Fibroblast of skin of left biceps (primary cell): ENCODE data around the gene PCNX2.

Experiments
- DNase-seq, 2 experiments: peaks; one replicate each; pipeline ENCODE4 v3.0.0-alpha.2; 2013; ENCODE audit warnings: low read depth in 2 of 2

The PCNX2 gene, protein sequence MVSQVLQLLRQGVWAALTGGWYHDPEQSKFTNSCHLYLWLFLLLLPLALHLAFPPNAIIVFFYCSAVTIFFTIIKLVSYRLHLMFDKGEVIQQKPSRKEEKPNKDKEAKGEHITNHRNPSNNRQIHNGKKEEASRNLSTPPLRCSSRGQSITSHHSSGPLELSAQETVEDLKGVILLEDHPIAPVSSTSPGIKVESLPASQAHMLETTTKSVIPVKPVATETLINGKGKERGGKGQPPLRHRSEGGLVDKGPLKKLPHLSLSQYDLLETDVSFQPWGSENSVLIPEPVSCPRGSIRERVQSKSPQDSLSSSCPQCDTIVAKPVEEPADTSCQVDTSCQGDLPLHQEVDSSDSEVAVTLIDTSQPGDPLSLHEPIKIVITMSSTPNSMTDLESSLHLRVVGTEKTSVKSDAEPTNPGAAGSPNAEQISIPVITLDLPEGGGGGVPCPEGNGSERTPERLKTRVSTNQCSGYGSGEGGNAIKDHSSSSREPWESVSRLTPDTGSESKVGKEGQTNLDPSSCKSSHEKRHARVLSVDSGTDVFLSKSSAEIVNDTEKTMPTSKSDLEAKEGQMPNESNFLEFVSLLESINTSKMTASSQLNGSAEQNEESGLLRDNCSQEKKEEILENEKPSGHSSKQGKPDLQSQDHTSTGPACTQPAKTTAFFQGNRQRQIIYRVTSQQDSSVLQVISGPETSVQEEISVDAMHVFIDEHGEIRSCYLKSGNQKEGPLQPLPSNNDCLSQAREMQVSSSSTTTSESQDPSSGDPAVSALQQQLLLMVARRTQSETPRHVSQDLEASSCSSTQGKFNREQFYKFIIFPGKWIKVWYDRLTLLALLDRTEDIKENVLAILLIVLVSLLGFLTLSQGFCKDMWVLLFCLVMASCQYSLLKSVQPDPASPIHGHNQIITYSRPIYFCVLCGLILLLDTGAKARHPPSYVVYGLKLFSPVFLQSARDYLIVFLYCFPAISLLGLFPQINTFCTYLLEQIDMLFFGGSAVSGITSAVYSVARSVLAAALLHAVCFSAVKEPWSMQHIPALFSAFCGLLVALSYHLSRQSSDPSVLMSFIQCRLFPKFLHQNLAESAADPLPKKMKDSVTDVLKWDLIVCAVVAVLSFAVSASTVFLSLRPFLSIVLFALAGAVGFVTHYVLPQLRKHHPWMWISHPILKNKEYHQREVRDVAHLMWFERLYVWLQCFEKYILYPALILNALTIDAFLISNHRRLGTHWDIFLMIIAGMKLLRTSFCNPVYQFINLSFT (N-terminal part only)

DNA sequence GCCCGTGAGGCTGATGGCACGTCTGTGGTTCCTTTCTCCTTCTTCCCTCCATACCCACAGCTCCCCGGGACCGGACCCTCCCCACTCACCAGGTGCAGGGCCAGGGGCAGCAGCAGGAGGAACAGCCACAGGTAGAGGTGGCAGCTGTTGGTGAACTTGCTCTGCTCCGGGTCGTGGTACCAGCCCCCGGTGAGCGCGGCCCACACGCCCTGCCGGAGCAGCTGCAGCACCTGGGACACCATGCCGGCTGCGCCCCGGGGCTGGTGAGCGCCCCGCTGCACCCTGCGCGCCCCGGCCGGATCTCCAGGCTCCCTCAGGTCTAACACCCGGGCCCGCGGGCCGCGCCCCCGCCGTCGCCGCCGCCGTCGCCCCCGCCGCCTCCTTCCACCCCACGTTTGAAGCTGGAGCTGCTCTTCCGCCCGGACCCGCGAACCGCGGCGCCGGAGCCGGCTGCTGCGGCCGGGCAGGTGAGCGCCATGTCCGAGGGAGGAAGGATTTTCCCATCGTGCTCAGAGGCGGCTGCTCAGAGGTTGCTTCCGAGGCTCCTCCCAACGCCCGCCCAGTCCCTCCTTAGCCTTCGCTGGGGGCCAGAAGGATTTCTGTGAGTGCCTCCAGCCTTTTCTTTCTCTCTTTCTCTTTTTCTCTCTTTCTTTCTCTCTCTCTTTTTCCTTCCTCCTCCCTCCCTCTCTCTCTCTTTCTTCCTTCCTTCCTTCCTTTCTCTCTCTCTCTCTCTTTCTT, at the start of gene PCNX2:
Gene PCNX2 (minus strand): TSS at position 489 of the 738 bp plus-strand sequence. CDS start 247 bp downstream, at position 242.
- no peak for DNase-seq

DNA sequence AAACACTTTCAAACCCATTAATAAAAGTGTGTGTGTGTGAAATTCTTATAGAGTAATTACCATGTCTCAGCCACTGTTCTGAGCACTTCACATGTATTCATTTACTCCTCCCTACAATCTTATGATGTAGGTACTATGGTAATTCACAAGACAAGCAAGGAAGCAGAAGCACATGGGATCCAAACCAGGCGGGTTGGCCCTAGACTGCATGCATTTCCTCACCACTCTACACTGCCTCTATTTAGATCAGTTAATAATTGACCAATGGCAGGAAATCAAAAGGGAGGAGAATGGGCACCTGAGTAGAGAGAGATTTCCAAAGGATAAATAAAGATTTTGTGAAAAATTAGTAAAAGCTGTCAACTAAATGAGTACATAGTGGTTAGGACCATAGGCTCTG, 47.7 kb upstream of the PCNX2 start:
- no peak for DNase-seq

DNA sequence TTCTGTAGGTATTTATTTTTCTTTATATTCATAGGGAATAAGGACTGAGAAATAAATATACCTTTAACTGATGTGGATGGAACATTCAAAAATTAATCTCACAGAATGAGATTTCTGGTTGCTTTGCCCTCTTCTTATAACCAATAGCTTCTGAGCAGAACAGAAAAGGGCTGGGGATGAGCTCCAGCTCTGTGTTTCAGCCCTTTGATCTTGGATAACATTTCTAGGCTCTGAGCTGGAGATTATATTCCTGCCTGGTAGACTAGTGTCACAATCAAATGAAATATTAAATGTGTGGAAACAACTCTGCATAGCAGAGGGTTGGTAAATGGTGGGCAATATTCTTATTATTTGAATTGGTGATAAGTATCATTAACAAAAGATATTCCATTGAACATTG, 46.6 kb upstream of the PCNX2 start:
- no peak for DNase-seq

DNA sequence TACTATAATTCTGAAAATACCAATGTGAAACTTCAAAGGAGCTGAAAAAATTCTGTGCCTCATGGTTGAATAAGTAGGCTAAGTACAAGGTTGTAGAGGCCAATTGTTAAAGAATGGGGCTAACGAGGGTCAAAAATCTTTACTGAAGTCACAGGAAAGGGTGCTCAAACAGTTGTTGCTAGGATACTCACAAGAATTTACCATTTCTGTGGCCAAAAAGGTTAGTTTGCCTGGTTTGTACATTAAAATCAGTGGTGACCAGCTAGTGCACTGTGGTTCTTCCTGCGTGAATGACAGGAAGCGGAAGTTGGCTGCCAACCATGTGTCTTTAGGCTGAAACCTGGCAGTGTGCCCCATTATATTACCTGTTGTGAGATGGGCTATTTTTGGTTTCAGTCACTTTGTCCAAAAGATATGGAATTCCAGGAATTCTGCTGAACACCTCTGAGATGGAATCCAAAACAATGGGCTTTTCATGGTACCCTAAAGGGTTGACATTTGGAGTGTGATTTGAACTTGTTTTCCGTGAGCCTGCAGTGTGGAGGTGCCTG, 45.5 kb upstream of the PCNX2 start:
- no peak for DNase-seq

DNA sequence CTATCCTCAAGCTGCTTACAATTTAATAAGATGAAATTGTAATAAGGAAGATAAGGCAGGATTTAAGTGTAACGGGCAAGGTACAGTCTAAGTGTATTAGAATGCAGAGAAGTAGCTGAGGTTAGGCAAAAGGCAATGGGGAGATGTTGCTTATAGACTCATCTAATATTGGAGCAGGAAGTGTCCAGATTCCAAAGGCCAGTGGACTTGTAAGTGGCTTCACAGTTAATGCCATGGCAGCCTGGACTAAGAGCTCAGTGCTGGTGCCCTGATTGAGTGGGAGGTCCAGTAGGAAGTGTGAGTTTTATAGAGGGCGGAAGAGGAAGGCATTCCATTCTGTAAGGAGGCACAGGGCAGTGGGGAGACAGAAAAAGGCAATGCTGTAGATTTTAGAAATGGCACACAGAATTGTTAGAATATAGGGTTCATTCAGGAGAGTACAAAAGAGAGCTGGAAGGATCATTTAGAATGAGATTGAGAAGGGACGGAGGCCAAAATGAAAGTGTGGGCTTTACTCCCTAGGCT, 44.6 kb upstream of the PCNX2 start:
- DNase-seq, result no peak

DNA sequence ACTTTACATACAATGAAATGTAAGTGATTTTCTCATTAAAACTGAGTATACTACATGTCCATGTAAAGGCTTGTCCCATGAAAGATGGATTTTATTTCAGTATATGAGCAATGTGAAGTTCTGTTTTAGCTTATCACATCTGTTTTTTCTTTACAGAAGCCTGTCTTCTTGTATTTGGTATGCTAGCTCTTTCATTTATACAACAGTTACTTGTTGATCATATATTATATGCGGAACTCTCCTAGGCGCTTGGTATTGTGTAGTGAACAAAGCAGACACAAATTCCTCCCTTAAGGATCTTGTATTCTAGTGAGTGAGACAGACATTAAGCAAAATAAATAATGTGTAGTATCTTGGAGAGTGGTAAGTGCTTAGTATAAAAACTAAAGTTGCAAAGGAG, 42.6 kb upstream of the PCNX2 start:
- DNase-seq, result no peak

DNA sequence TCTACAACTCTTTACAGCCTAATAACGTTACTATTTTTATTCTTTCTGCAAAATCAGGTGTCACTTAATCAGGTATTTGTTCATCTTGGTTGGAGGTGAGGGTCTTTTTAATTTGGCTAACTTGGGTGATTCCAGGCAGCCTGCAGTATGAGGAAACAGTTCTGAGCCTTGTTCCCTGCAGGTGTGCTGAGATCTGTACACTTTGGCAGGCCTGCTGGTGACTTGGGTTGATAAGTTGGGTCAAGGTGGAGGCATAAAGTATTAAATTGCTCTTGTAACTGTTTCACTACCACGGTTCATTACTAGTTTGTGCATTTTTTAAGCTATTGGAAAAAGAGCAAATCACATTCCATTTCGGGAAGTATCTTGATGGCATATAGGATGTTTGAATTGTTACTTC, 42.0 kb upstream of the PCNX2 start:
- DNase-seq, result no peak

DNA sequence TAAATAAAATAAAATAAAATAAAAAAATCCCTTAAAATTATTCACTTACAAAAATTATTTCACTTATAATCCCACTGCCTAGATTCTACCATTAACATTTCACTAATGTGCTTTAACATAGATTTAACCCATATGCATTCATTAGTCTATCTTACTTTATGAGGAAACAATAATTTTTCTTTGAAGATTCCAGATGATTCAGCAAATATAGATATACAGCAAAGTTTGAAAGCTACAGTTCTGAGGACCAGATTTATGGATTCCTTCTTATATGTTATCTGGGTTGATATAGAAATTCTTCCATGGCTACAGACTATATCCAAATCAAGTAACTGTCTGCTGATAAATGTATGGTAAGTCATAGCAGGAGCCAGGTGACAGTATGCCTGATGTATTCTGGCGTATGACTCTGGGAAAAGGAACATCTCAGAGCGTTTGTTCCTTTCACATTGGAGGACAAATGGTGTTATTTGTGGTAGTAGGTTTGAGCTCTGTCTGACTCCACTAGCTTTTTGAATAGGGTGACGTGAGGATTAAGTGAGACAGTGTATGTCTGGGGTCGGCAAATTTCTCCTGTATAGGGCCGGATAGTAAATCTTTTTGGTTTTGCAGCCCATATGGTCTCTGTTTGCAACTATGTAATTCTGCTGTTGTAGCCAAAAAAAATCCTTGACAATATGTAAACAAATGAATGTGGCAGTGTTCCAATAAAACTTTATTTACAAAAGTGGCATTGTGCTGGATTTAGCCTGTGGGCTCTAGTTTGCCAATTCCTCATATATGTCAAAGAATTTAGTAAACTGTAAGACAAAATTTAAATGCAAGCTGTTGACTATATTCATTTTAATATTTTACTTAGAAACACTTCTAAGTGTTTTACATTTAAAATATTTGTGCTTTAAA, 41.3 kb upstream of the PCNX2 start:
- no peak for DNase-seq

DNA sequence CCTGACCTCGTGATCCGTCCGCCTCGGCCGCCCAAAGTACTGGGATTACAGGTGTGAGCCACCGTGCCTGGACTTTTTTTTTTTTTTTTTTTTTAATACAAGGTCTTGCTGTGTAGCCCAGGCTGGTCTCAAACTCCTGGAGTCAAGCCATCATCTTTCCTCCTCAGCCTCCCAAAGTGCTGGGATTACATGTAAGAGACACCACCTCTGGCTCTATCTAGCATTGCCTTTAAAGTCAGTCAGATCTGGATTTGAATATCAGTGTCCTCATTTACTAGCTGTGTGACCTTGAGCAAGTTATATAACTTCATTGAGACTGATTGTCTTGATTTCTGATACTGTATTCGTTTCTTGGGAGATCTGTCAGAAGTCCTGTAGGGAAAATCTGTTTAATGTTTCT, 38.6 kb upstream of the PCNX2 start:
- no peak for DNase-seq

DNA sequence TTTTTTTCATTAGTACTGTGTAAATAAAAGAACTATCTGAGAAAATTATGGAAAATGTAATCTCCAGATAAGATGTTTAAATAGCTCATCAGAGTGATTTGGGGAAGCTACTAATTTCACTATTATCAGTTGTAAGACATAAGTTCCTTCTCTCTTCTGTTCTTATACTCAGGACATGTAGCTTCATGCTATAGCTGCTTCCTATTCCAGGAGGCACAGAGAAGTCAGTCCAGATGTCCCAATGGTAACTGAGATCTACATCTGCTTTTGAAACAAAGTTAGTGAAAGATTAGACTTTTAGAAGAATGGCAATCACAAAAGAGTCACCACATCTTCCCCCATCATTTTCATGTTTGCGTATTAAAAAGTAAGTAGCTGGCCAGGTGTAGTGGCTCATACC, 37.6 kb upstream of the PCNX2 start:
- DNase-seq, result no peak

DNA sequence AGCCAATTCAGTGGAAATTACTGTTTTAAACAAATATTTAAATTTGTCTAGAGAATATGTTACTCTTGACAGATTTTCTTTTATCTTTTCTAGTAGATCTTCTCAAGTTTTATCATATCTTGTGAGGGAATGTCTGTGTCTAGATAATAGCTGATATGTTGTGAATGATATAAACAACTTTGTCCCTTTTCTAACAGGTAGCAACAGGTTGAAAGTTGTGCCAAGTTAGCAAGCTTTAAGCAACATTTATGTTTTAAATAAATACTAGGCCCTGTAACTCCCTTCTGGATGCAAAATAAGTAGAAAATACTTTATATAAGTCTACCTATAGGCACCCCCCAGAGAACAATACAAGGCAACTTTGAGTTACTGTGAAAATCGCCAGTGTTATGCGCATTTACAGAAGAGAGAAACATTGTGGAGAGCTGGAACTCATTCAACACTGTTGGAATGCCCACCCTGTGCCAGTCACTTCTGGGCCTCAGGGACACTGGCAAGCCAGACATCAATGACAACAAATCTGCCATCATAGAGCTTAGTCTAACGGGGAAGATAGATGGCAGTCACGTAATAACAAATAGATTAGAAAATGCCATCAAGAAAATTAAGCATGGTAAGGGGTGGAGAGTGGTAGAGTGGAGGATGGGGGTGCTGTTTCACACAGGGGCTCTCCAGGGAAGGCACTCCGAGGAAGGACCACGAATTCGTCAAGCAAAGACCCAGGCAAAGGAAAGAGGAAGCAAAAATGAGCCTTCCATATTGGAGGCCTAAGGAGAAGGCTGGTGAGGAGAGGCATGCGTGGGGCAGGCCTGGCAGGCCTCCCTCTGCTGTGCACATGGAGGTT, 36.4 kb upstream of the PCNX2 start:
- DNase-seq, result no peak

DNA sequence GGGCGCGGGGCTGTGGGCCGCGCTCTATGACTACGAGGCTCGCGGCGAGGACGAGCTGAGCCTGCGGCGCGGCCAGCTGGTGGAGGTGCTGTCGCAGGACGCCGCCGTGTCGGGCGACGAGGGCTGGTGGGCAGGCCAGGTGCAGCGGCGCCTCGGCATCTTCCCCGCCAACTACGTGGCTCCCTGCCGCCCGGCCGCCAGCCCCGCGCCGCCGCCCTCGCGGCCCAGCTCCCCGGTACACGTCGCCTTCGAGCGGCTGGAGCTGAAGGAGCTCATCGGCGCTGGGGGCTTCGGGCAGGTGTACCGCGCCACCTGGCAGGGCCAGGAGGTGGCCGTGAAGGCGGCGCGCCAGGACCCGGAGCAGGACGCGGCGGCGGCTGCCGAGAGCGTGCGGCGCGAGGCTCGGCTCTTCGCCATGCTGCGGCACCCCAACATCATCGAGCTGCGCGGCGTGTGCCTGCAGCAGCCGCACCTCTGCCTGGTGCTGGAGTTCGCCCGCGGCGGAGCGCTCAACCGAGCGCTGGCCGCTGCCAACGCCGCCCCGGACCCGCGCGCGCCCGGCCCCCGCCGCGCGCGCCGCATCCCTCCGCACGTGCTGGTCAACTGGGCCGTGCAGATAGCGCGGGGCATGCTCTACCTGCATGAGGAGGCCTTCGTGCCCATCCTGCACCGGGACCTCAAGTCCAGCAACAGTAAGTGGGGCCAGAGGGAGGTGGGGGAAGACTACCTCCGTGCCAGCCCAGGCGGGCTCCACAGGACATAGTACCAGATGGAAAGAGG, 32.8 kb upstream of the PCNX2 start:
- no peak for DNase-seq

DNA sequence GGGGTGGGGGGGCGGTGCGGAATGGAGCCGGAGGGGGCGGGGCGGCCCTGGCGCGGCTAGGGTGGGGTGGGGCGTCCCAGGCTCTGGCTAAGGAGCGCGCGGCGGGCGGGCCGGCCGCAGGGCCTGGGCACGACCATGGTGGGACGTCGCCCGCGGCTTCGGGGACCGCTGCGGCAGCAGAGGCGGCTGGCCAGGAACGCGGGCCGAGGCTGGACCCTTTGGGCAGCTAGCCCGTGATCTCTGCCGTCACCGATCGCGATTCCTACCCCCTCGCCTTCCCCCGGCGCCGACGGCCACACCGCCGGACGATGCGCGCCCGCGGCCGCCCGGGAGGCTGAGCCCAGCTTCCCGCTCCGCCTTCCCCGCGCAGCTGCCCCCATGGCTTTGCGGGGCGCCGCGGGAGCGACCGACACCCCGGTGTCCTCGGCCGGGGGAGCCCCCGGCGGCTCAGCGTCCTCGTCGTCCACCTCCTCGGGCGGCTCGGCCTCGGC, 32.2 kb upstream of the PCNX2 start, which contains the start of gene MAP3K21:
Gene MAP3K21 (plus strand): TSS at position 74 of the 491 bp plus-strand sequence. CDS start 305 bp downstream, at position 379.
- no peak for DNase-seq

DNA sequence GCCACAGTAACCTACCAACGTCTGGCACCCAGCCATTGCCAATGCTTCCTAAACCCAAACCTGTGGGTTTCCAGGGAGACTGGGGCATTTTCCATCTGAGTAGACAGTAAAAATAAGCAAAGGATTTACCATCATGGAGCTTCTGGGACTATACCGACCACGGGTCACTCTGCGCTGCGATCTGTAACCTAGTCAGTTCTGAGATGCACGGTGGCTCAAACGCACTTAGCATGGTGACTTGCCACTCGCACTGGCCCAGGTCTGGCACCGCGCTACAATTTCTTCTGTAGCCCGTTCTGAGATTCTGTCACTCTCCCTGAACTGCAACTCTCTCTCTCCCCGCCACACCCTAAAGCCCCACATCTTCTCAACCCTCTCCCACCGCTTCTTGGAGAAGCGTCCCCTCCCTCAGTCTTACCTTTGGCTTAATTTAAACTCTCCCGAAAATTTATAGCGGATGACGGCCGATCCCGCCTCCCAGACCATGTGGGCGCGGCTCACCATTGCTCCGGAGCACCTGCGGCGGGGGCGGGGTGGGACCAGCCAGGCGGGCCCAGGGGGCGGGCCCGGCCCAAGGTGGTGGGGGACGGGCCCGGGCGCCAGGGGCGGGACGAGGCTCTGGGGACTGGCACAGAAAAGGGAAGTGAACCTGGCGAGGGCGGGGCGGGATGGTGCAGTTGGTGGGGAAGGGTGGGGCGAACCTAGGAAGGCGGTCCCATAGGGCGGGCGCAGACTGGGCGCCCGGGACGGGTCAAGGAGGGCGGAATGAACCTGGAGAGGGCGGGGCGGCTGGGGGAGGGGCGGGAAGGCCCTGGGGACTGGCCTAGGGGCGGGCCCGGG, 31.5 kb upstream of the PCNX2 start:
- no peak for DNase-seq

DNA sequence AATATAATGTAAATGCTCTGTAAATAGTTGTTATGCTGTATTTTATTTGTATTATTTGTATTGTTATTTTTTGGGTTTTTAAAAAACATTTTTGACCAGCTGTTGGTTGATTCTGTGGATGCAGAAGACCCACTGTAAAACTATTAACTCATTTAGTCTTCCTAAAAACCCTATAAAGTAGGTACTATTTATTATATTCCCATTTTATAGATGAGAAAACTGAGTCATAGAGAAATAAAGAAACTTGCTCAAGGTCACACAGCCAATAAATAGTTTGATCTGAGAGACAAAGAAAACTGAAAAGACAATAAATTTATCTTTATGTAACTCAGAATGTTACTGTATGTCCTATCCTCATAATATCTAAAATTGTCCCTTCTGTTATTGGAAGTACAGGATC, 30.8 kb upstream of the PCNX2 start:
- DNase-seq, result no peak

DNA sequence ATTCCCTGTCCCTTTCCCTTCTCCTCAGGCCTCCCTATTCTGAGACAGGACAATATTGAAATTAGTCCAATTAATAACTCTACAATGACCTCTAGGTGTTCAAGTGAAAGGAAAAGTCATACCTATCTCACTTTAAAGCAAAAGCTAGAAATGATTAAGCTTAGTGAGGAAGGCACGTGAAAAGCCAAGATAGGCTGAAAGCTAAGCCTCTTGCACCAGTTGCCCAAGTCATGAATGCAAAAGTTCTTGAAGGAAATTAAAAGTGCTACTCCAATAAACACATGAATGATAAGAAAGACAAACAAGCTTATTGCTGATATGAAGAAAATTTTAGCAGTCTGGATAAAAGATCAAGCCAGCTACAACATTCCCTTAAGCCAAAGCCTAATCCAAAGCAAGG, 28.2 kb upstream of the PCNX2 start:
- no peak for DNase-seq

DNA sequence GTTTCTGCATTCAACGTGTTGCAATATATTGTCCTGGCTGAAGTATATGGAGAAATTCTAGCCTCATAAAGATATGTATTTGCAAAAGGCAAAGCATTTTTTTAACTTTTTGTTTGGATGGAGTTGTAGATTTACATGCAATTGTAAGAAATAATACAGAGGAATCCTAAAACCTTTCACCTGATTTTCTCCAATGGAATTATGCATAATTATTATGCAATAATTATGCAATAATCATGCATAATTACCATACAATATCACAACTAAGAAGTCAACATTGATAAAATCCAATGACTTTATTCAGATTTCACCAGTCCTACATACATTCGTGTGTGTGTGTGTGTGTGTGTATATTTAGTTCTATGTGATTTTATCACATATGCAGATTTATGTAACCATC, 24.5 kb upstream of the PCNX2 start:
- no peak for DNase-seq
